Astrocyte (in vitro differentiated cells and primary cell): ENCODE results near the gene EPHB1. TPM values are rescaled to one million over a fixed set of nuclear protein-coding genes. Genes with fewer than 3 reads are reported as not detected.

Source experiments
- DNase-seq: peaks from one replicate; pipeline ENCODE4 v3.0.0-alpha.2; 2010; ENCODE audit warnings: low read depth
- FAIRE-seq: peaks from 2 replicates; lab custom pipeline; 2011; peaks lifted over from hg19 to GRCh38; lab: Jason Lieb, UNC
- H2AFZ ChIP-seq: 2 replicates; pipeline ENCODE4 v1.6.0; 2012; ENCODE audit warnings: low read depth, low read length, inconsistent platforms
- H3K27ac ChIP-seq: 2 replicates; pipeline ENCODE4 v1.5.1; 2011; ENCODE audit warnings: low read depth, low read length, inconsistent platforms
- H3K27me3 ChIP-seq: 2 replicates; pipeline ENCODE4 v1.6.0; 2011; ENCODE audit warnings: low read length, inconsistent platforms; ENCODE audit not compliant: insufficient read depth
- H3K36me3 ChIP-seq: 2 replicates; pipeline ENCODE4 v1.5.1; 2011; ENCODE audit warnings: low read length, inconsistent platforms; ENCODE audit not compliant: insufficient read depth
- H3K4me1 ChIP-seq: 2 replicates; pipeline ENCODE4 v1.5.1; 2011; ENCODE audit warnings: low read length, inconsistent platforms; ENCODE audit not compliant: insufficient read depth
- H3K4me2 ChIP-seq: 2 replicates; pipeline ENCODE4 v1.6.0; 2012; ENCODE audit warnings: low read length, inconsistent platforms
- H3K4me3 ChIP-seq: 2 replicates; pipeline ENCODE4 v1.5.1; 2011; ENCODE audit warnings: low read depth, mild to moderate bottlenecking, low read length, inconsistent platforms; ENCODE audit not compliant: insufficient read depth
- H3K79me2 ChIP-seq: 2 replicates; pipeline ENCODE4 v1.6.0; 2012; ENCODE audit warnings: mild to moderate bottlenecking, low read length, inconsistent platforms; ENCODE audit not compliant: insufficient read depth
- H3K9ac ChIP-seq: 2 replicates; pipeline ENCODE4 v1.6.0; 2012; ENCODE audit warnings: mild to moderate bottlenecking, low read length, inconsistent platforms
- H3K9me3 ChIP-seq: 2 replicates; pipeline ENCODE4 v1.5.1; 2012; ENCODE audit warnings: low read depth, mild to moderate bottlenecking, low read length, inconsistent platforms; ENCODE audit not compliant: insufficient read depth
- H4K20me1 ChIP-seq: 2 replicates; pipeline ENCODE4 v1.6.0; 2012; ENCODE audit warnings: low read length, inconsistent platforms; ENCODE audit not compliant: insufficient read depth
- H3K27ac Mint-ChIP-seq: one replicate; pipeline ENCODE4 v1.8.0; 2021; ENCODE audit warnings: mild to moderate bottlenecking, mixed read lengths; ENCODE audit not compliant: unreplicated experiment
- H3K27me3 Mint-ChIP-seq: one replicate; pipeline ENCODE4 v1.8.0; 2021; ENCODE audit warnings: low read depth, mixed read lengths; ENCODE audit not compliant: unreplicated experiment
- H3K36me3 Mint-ChIP-seq: one replicate; pipeline ENCODE4 v1.8.0; 2021; ENCODE audit warnings: low read depth, mixed read lengths; ENCODE audit not compliant: unreplicated experiment
- H3K4me1 Mint-ChIP-seq: one replicate; pipeline ENCODE4 v1.8.0; 2021; ENCODE audit warnings: low read depth, mixed read lengths; ENCODE audit not compliant: unreplicated experiment
- H3K4me3 Mint-ChIP-seq: one replicate; pipeline ENCODE4 v1.8.0; 2021; ENCODE audit warnings: mild to moderate bottlenecking, moderate library complexity, mixed read lengths; ENCODE audit not compliant: unreplicated experiment
- H3K9me3 Mint-ChIP-seq: one replicate; pipeline ENCODE4 v1.8.0; 2021; ENCODE audit warnings: mild to moderate bottlenecking, mixed read lengths; ENCODE audit not compliant: unreplicated experiment
- CTCF ChIP-seq: IDR thresholded peaks from 2 replicates; pipeline ENCODE4 v1.5.1; 2011; ENCODE audit warnings: low read depth, mild to moderate bottlenecking, inconsistent platforms, low read length, moderate library complexity; ENCODE audit not compliant: insufficient read depth
- EZH2 ChIP-seq: IDR thresholded peaks from 2 replicates; pipeline ENCODE4 v1.6.1; 2012; ENCODE audit warnings: mild to moderate bottlenecking, low read length, inconsistent platforms; ENCODE audit not compliant: insufficient read depth
- total RNA-seq: library from RNA; stranded (reverse); gene quantifications from 2 replicates; pipeline ENCODE4 v1.2.1, GENCODE V29; 2021

The EPHB1 gene
- total RNA-seq, 1 donor from 2014 or later: 4.1 TPM

- no peaks in the 10 kb centered on the region for H3K27me3 Mint-ChIP-seq
- no peaks in the 10 kb centered on the region for H3K27me3 ChIP-seq
- TF ChIP-seq CTCF (no peak), EZH2 (no peak)
- no peaks in the 10 kb centered on the region for H3K36me3 ChIP-seq
- H3K27ac Mint-ChIP-seq: no peak overlapping the region
- H3K4me3 Mint-ChIP-seq: no peak overlapping the region
- no peaks in the 10 kb centered on the region for H3K9me3 Mint-ChIP-seq
- no peaks in the 10 kb centered on the region for H4K20me1 ChIP-seq
- no peaks in the 10 kb centered on the region for H3K4me1 ChIP-seq
- H3K9me3 ChIP-seq: no peaks in the 10 kb centered on the region
- H3K4me3 ChIP-seq: no peak overlapping the region
- no peaks in the 10 kb centered on the region for H3K4me1 Mint-ChIP-seq
- no peak overlapping the region for H2AFZ ChIP-seq
- no peak overlapping the region for H3K4me2 ChIP-seq
- no peaks in the 10 kb centered on the region for H3K36me3 Mint-ChIP-seq
- DNase-seq: no peak
- H3K27ac ChIP-seq: no peak overlapping the region
- no peaks in the 10 kb centered on the region for H3K79me2 ChIP-seq
- no peak overlapping the region for H3K9ac ChIP-seq
- FAIRE-seq: no peak
Observed at GRCh38 chr3:135226057-135226456, 431.0 kb downstream of the EPHB1 start.

- Mint-ChIP-seq H3K27ac (no peak overlapping the region), H3K4me3 (no peak overlapping the region), H3K9me3 (no peaks in the 10 kb centered on the region), H3K27me3 (peaks cover 5% of the 10 kb centered on the region), H3K4me1 (no peaks in the 10 kb centered on the region), H3K36me3 (no peaks in the 10 kb centered on the region)
- FAIRE-seq (no peak), DNase-seq (no peak)
- no peak overlapping the region for H2AFZ ChIP-seq
- no peaks in the 10 kb centered on the region for H3K9me3 ChIP-seq
- no peak overlapping the region for H3K9ac ChIP-seq
- H3K27me3 ChIP-seq: no peaks in the 10 kb centered on the region
- no peaks in the 10 kb centered on the region for H4K20me1 ChIP-seq
- no peaks in the 10 kb centered on the region for H3K36me3 ChIP-seq
- TF ChIP-seq EZH2 (no peak), CTCF (no peak)
- H3K79me2 ChIP-seq: no peaks in the 10 kb centered on the region
- H3K4me3 ChIP-seq: no peak overlapping the region
- no peak overlapping the region for H3K27ac ChIP-seq
- H3K4me2 ChIP-seq: no peak overlapping the region
- H3K4me1 ChIP-seq: no peaks in the 10 kb centered on the region
Observed at GRCh38 chr3:135228201-135228600, 433.1 kb downstream of the EPHB1 start.

GRCh38 chr3:135229018-135229495 is 434.0 kb downstream of the EPHB1 start:
- H2AFZ ChIP-seq: no peak overlapping the region
- no peak for FAIRE-seq
- H3K4me1 Mint-ChIP-seq: no peaks in the 10 kb centered on the region
- TF ChIP-seq EZH2 (no peak), CTCF (no peak)
- no peak overlapping the region for H3K4me2 ChIP-seq
- no peak overlapping the region for H3K4me3 ChIP-seq
- no peaks in the 10 kb centered on the region for H3K36me3 ChIP-seq
- no peak for DNase-seq
- no peaks in the 10 kb centered on the region for H3K4me1 ChIP-seq
- H4K20me1 ChIP-seq: no peaks in the 10 kb centered on the region
- H3K27me3 ChIP-seq: no peaks in the 10 kb centered on the region
- no peak overlapping the region for H3K9ac ChIP-seq
- peaks cover 2% of the 10 kb centered on the region for H3K9me3 Mint-ChIP-seq
- H3K9me3 ChIP-seq: no peaks in the 10 kb centered on the region
- H3K27ac Mint-ChIP-seq: no peak overlapping the region
- no peak overlapping the region for H3K27ac ChIP-seq
- H3K36me3 Mint-ChIP-seq: no peaks in the 10 kb centered on the region
- H3K4me3 Mint-ChIP-seq: no peak overlapping the region
- peaks cover 5% of the 10 kb centered on the region for H3K27me3 Mint-ChIP-seq
- H3K79me2 ChIP-seq: no peaks in the 10 kb centered on the region
